Activated CD4-positive, alpha-beta T cell treated with anti-CD3 and anti-CD28 coated beads, Interleukin-2, amount 10 ng/mL, durations not matched to agents 7 days and 5 days (primary cell): ENCODE data around the gene RPL22L1. TPM values are rescaled to one million over a fixed set of nuclear protein-coding genes. Genes with fewer than 3 reads are reported as not detected.

Experiments used
- CTCF ChIA-PET: fragments of 350-600 bp; sonication (Branson Sonifier 250); formaldehyde crosslinking; loops from one replicate; lab custom pipeline; 2021; ENCODE audit warnings: antibody characterized with exemption; lab: Charles Lee
- POLR2A ChIA-PET: fragments of 350-600 bp; sonication (Branson Sonifier 250); formaldehyde crosslinking; loops from one replicate; lab custom pipeline; 2021; ENCODE audit warnings: antibody characterized with exemption; lab: Charles Lee
- DNase-seq: peaks from one replicate; pipeline ENCODE4 v3.0.0-alpha.2; 2020
- H3K27ac Mint-ChIP-seq: one replicate; pipeline ENCODE4 v1.8.0; 2021; ENCODE audit warnings: mild to moderate bottlenecking, moderate library complexity, mixed read lengths
- H3K27me3 Mint-ChIP-seq: one replicate; pipeline ENCODE4 v1.8.0; 2021; ENCODE audit warnings: mixed read lengths
- H3K36me3 Mint-ChIP-seq: one replicate; pipeline ENCODE4 v1.8.0; 2021; ENCODE audit warnings: low read depth, mixed read lengths
- H3K4me1 Mint-ChIP-seq: one replicate; pipeline ENCODE4 v1.8.0; 2021; ENCODE audit warnings: mixed read lengths
- H3K4me3 Mint-ChIP-seq: one replicate; pipeline ENCODE4 v1.8.0; 2021; ENCODE audit warnings: mild to moderate bottlenecking, moderate library complexity, mixed read lengths
- H3K9me3 Mint-ChIP-seq: one replicate; pipeline ENCODE4 v1.8.0; 2021; ENCODE audit warnings: mixed read lengths
- total RNA-seq, 2 experiments: library from RNA; stranded (reverse); gene quantifications; one replicate each; pipeline ENCODE4 v1.2.3, GENCODE V29; 2021

The RPL22L1 gene
- total RNA-seq, 2 experiments from 2014 or later = 42.4 to 58.5 TPM

DNA sequence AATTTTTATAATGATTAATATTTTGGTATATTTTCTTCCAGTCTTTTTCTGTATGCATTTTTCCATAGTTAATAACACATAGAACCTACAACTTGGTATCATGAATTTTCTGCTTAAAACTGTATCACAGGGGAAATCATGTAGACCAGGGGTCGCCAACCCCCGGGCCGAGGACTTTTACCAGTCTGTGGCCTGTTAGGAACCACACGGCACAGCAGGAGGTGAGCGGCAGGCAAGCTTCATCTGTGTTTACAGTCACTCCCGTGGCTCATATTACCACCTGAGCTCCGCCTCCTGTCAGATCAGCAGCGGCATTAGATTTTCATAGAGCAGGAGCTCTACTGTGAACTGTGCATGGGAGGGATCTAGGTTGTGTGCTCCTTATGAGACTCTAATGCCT is 54.7 kb downstream of the RPL22L1 start:
- Mint-ChIP-seq H3K27me3 (peaks cover 3% of the 10 kb centered on the region), H3K9me3 (no peaks in the 10 kb centered on the region), H3K27ac (no peak overlapping the region), H3K36me3 (no peaks in the 10 kb centered on the region), H3K4me1 (peaks cover 5% of the 10 kb centered on the region), H3K4me3 (no peak overlapping the region)
- ChIA-PET POLR2A (no interaction called here), CTCF (interaction anchor here (0.6 kb wide), 1 partner anchor 12 kb away, joined by 3 read pairs; no protein-coding TSS in a partner anchor)
- no peak for DNase-seq

Other genes starting within 250 kb of the RPL22L1 start
- gene EIF5A2, start 38.4 kb upstream of the RPL22L1 start, total RNA-seq = 10 to 100 TPM; 10.7 to 12.1 TPM
- gene SLC2A2, start 156.5 kb upstream of the RPL22L1 start, total RNA-seq = not detected